ENCODE results near the gene RGP1.

The RGP1 gene

DNA sequence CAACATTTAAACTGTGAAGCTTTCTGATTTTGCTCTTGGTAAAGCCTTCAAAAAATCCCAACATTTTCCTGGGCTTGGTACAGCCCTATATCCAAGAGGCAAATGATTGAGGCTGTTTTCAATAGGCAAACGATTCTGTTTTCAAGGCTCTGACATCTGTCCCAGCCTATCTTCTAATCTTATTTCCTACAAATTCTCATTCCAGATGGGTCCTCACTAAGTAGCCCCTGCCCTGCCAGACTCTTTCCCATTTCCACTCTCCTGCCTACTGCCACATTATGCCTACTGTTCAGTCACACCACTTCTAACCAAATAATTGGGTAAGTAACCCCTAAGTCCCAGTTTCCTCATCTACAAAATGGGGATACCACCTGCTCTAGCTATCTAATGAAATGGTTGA lies 3.5 kb upstream of the RGP1 start:
- no peak for DNase-seq

DNA sequence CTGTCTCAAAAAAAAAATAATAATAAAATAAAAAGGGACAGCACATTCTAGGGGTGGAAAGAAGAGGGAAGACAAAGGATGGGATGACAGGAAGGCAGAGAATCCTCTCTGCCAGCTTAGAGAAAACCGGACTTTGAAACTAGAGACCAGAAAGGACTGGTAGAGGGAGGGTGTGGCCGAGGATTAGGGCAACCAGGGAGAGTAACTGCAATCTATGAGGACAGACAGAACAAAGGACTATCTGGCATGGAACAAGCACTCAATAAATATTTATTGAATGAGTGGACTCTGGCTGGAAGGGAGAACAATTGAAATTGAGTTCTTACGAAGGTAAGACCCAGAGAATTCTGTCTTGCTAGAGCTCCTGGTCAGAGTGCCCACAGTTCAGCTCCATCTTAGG lies 2.5 kb upstream of the RGP1 start:
- no peak for DNase-seq

DNA sequence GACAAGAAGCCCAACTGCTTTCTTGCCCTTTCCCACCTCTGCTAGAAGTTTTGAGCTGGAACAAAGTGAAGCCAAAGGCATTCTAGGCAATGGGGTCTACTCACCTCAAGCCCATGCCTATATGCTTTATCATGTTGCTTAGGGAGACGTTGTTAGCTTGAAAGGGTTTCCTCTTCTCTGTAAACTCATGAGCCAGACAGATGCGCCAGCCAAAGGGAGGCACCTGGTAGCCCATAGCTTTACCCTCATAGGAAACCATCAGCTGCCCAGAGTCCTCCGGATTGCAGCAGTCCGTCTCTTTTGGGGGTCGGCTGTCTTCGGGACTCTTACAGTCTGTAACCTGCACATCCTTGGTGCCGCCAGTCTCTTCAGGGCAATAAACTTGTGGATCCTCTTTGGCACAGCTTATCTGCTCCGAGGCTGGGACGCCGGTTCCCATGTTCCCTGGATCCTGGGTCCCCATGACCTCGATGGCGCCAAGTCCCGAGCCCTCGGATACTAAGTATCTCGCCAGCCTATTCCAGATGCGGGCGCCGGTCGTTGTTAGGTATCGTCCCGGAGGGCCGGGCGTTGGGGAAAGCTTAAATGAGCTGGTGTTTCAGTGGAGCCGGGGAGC lies 737 bp upstream of the RGP1 start:
- DNase-seq: no peak

DNA sequence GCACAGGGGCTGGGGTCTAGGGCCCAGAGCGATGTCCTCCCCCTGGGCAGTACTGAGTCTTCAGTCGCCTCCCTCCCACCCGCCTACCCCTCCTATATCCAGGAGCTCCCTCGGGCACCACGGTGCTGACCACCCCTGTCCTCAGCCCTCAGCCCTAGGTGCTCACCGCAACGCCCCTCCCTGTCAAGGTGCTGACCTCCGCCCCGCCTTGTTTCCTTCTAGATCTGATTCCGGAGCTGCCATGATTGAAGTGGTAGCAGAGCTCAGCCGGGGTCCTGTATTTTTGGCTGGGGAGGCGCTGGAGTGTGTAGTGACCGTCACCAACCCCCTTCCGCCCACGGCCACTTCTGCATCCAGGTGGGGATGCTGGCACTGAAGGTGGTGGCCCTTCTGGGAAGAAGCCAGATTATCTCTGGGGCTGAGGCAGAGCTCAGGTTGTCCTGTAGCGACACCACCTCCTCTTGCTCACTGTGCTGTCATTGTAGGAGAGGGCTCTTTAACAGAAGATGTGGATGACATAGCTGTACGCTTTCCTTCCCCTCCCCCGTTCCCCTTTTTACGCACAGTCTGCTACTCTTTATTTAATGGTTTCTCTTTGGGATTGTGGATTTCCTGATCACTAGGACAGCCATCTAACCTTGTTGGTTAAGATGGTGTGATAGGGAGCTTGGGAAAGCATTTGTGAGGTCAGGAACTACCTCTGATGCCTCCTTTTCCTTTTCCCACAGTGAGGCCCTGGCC lies 598 bp downstream of the RGP1 start:
- DNase-seq: no peak

DNA sequence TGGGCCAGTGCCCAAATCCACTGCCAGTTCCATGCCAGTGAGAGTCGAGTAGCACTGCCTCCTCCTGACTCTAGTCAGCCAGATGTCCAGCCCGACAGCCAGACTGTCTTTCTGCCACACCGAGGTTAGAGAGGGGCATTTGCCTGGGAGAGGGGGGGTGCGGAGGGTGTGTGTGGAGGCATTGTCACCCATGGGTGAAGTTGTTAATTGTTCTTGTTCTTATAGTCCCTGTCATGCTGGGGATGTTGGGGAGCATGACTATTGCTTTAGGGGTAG lies 1.1 kb downstream of the RGP1 start:
- DNase-seq: no peak

DNA sequence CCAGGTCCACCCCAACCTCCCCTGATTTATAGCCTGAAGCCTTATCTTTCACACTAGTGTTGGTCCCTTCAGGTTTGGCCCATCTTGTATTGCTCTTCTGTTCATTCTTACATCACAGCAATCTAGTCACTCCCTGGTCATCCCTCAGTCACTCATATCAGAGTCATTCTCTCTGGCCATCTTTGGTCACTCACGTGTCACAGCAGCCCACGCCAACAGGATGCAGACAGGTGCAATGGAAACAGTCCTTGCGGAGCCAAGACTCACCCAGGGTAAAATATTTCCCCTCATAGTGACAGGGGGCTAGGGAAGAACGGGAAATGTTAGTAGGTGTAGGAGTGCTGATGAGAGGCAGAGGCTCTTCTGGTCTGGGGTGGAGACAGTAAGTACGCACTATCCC lies 4.4 kb downstream of the RGP1 start:
- no peak for DNase-seq

DNA sequence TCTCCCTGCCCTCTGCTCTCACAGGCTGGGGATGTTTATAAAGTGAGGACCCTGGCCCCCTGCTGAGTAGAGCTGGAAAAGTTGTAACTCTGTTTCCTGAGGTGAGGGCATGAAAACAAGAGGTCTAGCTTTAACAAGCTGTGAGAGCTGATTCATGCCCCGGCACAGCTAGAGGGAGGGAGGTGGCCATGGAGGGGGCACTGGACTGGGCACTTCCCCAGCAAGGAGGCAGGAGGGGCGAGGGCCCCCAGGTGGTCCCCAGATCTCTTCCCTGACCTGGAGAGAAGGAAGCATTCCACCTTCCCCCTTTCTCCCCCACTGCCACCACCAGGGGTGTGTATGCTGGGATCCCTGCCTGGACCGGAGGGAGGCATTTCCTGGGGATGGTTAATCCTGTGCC lies 5.2 kb downstream of the RGP1 start, which contains the start of gene MSMP:
MSMP (minus strand) TSS at position 13 of the 400 bp plus-strand sequence. CDS start 147 bp downstream, outside the sequence.
- DNase-seq: no peak

DNA sequence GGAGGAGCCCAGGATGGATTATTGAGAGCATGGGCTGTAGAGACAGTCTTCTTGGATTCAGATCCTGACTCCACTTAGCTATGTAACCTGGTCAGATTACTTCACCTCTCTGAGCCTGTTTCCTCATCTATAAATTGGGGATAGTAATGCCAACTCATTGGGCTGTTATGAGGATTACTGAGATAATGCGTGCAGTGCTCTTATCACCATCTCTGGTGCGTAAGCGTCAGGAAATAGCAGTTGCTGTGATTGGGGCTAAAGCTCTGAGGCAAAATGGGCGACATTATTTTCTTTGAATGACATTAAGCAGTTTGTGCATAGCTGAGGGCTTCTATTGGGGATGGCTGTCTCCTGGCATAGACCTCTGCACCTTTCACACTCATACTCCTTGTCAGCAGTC lies 6.0 kb downstream of the RGP1 start:
- no peak for DNase-seq

DNA sequence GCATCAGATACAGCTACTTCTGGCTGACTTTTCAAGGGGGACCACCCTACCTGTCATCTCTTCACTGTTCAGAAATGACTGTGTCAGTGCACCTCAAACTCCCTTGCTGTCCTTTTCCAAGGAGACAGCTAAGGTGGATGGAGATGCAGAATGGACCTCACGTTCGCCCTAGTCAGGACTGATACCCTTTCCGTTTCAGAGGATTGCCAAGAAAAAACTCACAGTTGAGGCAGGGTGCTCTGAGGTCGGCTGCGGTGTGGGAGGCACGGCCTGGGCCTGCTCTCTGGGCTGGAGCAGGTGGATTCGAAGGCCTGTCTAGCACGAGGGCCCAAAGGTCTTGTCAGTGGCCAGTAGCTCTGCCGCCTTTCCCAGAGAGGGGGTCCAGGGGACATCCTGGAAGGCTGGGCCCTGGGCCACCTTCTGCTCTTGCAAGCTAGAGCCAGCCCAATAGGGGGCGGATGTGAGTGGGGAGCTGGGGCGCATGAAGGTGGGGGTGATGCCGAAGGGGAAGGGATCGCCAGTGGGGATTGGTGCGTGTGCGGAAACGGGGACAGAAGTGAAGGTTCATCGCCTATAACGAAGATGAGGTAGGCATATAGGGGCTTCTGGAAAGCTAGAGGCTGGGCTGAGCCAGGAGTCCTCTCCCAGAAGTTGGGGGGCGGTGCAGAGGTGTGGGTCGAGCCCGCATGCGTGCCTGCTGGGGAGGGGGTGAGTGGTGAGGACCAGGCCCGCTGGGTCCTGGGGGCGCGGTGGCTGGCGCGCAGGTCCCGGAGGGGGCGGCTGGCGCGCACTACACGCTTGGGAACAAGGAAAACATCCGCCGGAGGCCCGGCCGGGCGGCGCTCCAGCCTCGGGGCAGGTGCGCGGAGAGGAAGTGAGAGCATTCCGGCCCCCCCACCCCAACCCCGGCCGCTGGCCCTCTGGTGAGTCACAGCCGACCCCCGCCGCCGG lies 7.5 kb downstream of the RGP1 start:
- no peak for DNase-seq

DNA sequence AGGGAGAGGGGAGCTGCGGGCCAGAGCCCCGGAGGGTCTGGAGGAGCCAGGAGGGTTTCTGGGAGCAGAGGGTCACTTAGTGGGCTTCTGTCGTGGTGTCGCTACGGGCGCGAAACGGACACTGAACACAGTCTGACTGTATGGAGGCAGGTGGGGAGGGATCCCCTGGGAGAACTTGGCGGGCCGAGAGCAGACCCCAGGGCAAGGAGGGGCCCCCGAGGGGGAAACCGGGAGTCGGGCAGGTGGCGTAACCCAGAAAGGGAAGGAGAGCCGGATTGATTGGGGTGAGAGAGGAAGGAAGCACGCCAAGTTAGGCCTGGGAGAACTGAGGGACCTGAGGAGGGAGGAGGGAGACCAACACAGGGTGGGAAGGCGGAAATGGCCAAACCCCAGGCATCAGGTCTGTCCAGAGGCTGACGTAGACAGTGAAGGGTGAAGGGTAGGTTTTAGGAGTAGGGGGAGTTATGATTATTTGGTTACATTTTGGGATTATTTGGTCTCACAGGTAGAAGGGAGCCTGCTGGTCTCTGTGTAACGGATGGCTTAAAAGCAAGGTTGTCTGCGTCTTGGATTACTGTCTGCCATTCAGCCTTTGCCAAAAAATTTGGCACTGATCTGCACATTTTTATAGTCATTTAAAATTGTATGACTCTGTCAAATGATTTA lies 8.3 kb downstream of the RGP1 start:
- no peak for DNase-seq

DNA sequence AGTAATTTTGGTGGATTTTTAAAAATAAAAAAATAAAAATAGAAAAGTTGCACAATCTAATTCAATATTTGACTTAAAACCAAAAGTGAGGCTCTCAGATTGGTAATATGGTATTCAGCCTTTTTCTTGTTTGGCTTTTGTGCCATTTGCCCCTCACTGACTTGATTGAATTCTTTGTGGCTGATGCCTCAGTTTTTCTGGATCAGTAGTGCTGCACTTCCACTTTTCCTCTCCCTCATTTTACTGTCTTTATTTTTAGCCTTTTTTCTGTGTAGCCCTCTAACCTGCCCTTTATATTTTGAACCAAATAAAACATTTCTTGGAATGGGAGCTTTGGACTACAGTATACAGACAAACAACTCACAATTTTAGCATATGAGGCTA lies 8.8 kb downstream of the RGP1 start:
- DNase-seq: no peak

DNA sequence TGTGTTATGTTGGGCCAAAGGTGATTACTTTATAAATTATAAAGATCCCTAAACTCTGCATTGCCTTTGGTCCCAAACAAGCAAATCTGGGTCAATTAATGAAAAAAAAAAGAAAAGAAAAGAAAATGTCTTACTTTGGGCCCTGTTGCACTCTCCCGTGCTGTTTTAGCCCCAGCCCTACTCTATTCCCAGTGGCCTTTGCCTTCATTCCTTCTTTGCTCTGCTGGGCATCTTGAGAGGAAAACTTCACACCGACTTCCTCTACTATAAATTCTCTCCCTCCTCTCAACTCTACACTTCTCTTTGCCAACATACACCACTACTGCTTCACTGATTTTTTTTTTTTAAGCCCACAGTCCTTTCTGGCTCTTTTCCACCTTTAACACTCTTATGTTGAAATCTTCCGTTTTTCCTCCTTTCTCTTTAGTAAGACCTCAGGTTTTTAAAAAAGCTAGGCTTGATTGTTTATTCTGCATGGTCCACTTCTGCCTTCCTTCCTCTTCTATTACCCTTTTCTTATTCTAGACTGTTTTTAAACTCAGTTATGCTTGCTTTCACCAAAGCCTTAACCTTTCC lies 9.5 kb downstream of the RGP1 start:
- DNase-seq: no peak

DNA sequence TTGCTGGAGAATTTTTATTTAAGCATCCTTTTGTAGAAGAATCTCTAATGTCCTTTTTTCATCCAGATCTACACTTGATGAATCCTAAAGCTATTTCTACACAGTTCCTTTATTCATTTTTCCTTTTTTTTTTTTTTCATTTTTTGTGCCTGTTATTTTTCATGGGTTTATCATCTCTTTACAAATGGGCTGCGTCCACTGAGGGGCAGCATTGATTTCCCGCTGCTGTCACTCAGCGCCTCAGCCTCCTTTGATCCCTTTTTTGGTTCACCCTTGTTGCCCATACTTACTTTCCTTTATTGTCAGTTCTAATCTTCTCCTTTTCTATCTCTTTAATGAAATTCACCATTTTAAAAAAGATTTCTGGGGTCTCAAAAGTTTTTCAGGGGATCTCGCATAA lies 10.7 kb downstream of the RGP1 start:
- no peak for DNase-seq

DNA sequence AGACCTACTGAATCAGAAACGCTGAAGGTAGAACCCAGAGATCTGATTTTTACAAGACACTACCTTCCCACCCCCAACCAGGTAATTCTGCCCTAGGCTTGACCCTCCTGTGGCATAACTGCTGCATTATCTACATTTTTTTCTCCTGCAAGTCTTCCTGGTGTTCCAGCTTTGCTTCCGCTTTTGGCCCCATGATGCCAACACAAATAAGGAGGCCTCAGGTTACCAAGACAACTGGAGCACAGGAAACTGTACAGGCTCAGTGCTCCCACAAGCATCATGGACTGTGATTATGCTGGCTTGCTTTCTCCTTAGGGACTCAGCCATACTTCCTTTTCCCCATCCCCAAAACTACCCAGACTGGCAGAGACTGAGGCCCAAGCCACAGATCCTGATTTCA lies 11.6 kb downstream of the RGP1 start:
- DNase-seq: no peak

DNA sequence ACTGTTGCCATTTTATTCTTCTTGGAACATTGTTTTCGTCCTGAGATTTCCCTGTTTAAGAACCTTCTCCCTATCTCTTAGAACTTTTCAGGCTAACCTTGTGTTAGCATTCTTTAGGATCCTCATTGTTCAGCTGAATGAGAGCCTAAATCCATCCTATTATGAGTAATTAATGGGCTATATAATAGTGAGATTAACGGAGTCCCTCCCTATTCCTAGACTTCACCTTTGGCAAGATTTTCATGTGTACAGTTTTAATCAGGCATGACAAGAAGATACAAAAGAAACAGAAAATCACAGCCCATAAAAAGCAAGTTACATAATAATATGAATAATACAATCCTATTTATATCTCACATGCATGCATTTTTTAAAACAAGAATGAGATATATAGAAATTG lies 14.1 kb downstream of the RGP1 start:
- DNase-seq: no peak

DNA sequence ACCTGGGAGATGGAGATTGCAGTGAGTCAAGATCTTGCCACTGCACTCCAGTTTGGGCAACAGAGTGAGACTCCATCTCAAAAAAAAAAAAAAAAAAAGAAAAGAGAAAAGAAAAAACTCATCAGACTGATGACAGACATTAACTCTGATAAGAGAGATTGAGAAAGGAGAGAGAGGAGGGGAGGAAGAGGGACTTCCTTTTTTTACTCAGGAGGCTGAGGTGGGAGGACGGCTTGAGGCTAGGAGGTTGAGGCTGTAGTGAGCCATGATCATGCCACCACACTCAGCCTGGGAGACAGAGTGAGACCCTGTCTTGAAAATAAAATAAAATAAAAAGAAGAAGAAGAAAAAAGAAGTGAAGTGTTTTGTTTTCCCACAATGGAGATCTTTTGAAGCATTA lies 14.7 kb downstream of the RGP1 start:
- no peak for DNase-seq

DNA sequence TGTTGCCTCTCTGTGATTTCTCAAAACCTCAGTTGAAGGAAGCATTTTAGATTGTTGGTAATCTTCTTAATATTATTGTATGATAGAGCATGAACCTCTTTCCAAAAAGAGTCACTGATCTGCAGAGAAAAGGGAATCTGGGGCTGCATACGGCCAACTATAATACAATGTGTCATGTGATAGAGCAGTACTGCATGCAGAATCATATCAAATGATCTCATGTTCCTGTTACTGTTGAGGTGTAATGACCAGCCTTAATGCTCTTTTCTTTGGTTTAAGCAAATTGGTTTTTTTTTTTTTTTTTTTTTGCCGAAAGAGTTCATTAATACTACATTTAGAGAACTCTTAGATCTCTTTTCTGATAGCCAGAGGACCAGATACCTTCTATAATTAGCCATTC lies 17.9 kb downstream of the RGP1 start:
- no peak for DNase-seq

DNA sequence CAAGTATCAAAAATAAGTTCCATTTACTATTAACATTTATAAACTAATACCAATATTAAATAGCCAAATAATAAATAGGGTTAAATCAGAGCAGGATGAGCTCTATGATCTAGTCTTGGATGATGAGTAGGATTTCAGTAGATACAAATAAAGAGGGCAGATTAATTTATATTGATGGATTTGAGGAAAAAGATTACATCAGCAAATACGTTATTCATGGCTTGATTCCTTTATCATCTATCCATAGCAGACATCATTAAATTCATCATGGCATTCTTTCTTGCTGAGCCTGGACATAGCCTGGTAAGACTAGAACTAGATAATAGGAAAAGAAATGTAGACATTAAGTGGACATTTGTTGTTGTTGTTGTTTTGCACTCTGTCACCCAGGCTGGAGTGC lies 18.4 kb downstream of the RGP1 start:
- no peak for DNase-seq

DNA sequence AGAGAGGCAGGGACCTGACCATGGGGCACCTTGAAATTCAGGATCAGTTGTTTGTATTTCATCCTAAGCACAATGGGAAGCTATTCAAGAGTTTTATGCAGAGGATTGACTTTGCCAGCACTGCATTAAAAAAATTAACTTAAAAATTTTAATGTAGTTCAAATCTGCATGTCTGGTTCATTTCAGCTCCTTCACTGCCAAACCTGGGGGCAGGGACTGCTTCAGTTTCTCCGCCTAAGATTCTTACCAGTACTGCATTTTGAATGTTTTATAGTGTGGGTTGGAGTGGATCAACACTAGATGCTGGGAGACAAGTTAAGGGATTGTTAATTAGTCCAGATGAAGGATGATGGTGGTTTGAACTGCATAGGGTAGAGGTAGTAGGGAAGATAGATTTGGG lies 20.7 kb downstream of the RGP1 start:
- no peak for DNase-seq

DNA sequence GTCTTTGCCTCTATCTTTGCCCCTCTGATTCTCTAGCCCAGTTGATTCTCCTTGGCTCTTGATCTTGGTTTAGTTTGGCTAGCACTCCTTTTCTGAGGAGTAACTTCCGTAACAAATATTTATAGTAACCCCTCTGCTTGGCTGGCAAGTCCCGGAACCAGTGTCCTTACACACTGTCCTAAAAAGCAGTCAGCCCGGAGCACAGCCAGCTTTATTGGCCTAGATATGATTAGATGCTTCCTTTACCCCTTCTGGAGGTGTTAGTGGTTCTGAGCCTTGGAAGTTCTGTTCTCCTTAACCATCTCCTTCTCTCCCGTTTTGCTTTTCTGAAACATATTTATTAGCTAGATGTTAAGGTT lies 22.0 kb downstream of the RGP1 start:
- DNase-seq: no peak

DNA sequence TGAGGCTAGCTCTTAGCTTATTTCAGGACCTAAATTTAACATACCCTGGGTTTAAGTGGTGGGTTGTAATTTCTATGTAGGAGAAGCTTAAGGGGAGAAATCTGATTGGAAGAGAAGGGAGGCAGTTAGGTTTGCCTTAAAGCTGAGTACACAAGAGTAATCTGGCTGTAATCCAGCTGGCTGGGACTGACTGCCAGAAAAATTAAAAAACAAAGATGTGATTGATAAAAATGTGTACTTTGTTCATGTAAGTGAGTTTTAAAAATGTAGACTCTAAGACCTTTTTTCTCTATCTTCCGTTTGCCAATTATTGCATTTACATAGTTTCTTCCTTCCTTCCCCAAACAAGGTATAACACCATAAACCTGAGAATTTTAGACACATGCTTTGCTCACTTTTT lies 22.4 kb downstream of the RGP1 start:
- no peak for DNase-seq

DNA sequence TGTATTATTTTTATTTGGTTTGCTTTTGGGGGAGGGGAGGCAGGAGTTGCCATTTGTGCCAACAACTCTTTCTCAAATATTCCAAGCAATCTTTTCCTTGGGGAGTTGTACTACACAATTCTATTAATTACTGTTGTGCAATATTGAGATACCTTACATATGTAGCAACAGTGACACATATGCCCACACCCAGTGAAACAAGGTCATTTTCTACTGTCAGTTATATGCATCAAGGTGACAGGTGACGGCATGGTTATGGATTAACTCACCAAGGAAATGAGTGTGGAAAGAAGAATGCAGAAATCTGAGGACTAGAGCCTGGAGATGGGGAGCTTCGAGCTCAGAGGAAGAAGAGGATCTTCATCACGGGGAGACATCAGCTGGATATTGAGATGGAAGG lies 22.9 kb downstream of the RGP1 start:
- DNase-seq: no peak

DNA sequence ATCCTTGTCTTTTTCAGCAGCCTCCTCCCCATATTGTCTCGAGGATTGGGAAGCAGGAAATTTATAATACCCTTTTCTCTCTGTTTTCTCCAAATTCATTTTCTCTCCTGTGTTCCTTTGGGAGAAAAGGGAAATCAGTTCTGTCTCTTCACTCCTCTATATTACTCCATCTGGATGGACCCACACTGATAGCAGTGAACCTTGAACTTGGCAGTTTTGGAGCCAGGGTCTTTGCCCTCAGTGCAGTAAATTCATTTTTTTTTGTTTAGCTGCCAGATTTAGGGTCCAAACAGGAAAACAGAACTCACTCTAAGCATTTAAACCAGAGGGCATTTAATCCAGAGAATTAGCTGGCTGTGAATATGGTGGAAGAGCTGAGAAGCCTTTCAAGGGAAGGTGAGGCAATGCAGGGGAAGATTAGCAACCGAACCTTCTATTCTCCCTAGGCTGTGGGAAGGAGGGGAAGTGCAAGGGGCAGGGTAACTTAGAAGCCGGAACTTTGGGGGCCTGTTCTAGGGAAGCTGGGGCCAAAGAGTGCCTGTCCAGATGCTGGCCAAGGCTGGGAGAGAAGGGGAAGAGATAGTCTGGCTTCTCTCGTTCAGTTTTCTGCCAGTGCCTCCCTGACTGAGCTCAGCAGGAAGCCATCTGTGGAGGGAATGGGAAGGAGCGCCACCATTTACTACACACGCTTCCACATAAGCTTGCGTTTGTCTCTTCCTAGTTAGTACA lies 26.0 kb downstream of the RGP1 start:
- no peak for DNase-seq

Data from SIG-M5 (cell line).